Hepatocyte (in vitro differentiated cells): ENCODE data around the gene PHTF1. TPM values are rescaled to one million over a fixed set of nuclear protein-coding genes. Genes with fewer than 3 reads are reported as not detected.

ENCODE experiments used
- DNase-seq: peaks from one replicate; pipeline ENCODE4 v3.0.0-alpha.2; 2016; ENCODE audit warnings: low spot score
- H2AFZ ChIP-seq: fragments of 200-600 bp; sonication (generic); 2 replicates; pipeline ENCODE4 v1.6.0; 2016; ENCODE audit warnings: antibody characterized with exemption, mild to moderate bottlenecking
- H3K27ac ChIP-seq: fragments of 200-600 bp; sonication (generic); 2 replicates; pipeline ENCODE4 v1.5.1; 2016; ENCODE audit warnings: mild to moderate bottlenecking
- H3K27me3 ChIP-seq: fragments of 200-600 bp; sonication (generic); 2 replicates; pipeline ENCODE4 v1.6.1; 2016
- H3K36me3 ChIP-seq: fragments of 200-600 bp; sonication (generic); replicated peaks from 2 replicates; pipeline ENCODE4 v1.5.1; 2016; ENCODE audit warnings: low read depth; ENCODE audit not compliant: insufficient read depth
- H3K4me1 ChIP-seq: fragments of 200-600 bp; sonication (generic); 2 replicates; pipeline ENCODE4 v1.5.1; 2016; ENCODE audit warnings: mild to moderate bottlenecking, moderate library complexity; ENCODE audit not compliant: insufficient read depth
- H3K4me2 ChIP-seq: fragments of 200-600 bp; sonication (generic); 2 replicates; pipeline ENCODE4 v1.6.0; 2016
- H3K4me3 ChIP-seq: fragments of 200-600 bp; sonication (generic); 2 replicates; pipeline ENCODE4 v1.5.1; 2016; ENCODE audit warnings: mild to moderate bottlenecking
- H3K79me2 ChIP-seq: fragments of 200-600 bp; sonication (generic); 2 replicates; pipeline ENCODE4 v1.6.0; 2017; ENCODE audit warnings: mild to moderate bottlenecking
- H3K9me2 ChIP-seq: fragments of 200-600 bp; sonication (generic); replicated peaks from 2 replicates; pipeline ENCODE4 v1.6.0; 2017; ENCODE audit warnings: mild to moderate bottlenecking; ENCODE audit not compliant: insufficient read depth
- H3K9me3 ChIP-seq: fragments of 200-600 bp; sonication (generic); 2 replicates; pipeline ENCODE4 v1.5.1; 2016; ENCODE audit warnings: low read depth, mild to moderate bottlenecking
- H4K20me1 ChIP-seq: fragments of 200-600 bp; sonication (generic); 2 replicates; pipeline ENCODE4 v1.6.0; 2016; ENCODE audit warnings: mild to moderate bottlenecking; ENCODE audit not compliant: insufficient read depth, poor library complexity, severe bottlenecking
- EZH2 ChIP-seq: fragments of 200-600 bp; sonication (generic); IDR thresholded peaks from 2 replicates; pipeline ENCODE4 v1.6.1; 2016; ENCODE audit warnings: antibody characterized with exemption, mild to moderate bottlenecking, borderline replicate concordance
- EZH2phosphoT487 ChIP-seq: fragments of 200-600 bp; sonication (generic); IDR thresholded peaks from one replicate; pipeline ENCODE4 v1.6.1; 2018; ENCODE audit warnings: antibody characterized with exemption, mild to moderate bottlenecking, low read depth, moderate library complexity; ENCODE audit not compliant: unreplicated experiment, severe bottlenecking
- WGBS: methylation state at CpG from one replicate; pipeline ENCODE4 v1.1.6; 2016; ENCODE audit warnings: low lambda C conversion rate; ENCODE audit errors: missing lambda C conversion rate; 5-methylcytosine and 5-hydroxymethylcytosine counted together
- polyA plus RNA-seq: library from polyadenylated mRNA; unstranded; fragments of >200 nt; fragmentation: Nextera tagmentation; extraction: Ambion mirVana; gene quantifications from 2 replicates; pipeline ENCODE4 v1.2.1, GENCODE V29; 2016
- total RNA-seq: library from RNA; depleted of rRNA; stranded (reverse); fragments of >200 nt; gene quantifications from 2 replicates; pipeline ENCODE4 v1.2.3, GENCODE V29; 2014
- TF ChIP-seq, protein P1 (sequence below): fragments of 200-600 bp; sonication (generic); IDR thresholded peaks from 2 replicates; pipeline ENCODE4 v1.5.1; 2016; ENCODE audit warnings: antibody characterized with exemption, mild to moderate bottlenecking; ENCODE audit not compliant: poor library complexity

The PHTF1 gene
- total and polyA plus RNA-seq, 2 experiments from 2014 or later, result 22.9 to 27.6 TPM

DNA sequence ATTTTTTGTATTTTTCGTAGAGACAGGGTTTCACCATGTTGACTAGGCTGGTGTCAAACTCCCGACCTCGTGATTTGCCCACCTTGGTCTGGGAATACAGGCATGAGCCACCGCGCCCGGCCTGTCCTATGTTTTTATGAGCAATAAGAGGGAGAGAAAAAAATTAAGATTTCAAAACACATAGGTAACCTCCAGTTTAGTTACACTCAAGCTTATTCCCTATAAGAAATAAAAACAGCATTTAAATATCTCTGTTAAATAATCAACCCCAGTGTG, 45.9 kb upstream of the PHTF1 start:
- TF ChIP-seq EZH2phosphoT487, result no peak
- TF ChIP-seq, protein P1, sequence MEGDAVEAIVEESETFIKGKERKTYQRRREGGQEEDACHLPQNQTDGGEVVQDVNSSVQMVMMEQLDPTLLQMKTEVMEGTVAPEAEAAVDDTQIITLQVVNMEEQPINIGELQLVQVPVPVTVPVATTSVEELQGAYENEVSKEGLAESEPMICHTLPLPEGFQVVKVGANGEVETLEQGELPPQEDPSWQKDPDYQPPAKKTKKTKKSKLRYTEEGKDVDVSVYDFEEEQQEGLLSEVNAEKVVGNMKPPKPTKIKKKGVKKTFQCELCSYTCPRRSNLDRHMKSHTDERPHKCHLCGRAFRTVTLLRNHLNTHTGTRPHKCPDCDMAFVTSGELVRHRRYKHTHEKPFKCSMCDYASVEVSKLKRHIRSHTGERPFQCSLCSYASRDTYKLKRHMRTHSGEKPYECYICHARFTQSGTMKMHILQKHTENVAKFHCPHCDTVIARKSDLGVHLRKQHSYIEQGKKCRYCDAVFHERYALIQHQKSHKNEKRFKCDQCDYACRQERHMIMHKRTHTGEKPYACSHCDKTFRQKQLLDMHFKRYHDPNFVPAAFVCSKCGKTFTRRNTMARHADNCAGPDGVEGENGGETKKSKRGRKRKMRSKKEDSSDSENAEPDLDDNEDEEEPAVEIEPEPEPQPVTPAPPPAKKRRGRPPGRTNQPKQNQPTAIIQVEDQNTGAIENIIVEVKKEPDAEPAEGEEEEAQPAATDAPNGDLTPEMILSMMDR, result no peak
- no peak for TF ChIP-seq EZH2
- H3K27me3 ChIP-seq, result no peaks in the 10 kb centered on the region
- 92% methylated on average over 6 of the region's 6 CpGs for WGBS
- H3K4me1 ChIP-seq, result peaks cover 22% of the 10 kb centered on the region
- H3K27ac ChIP-seq, result peak overlapping the region; percentile 74
- H3K9me3 ChIP-seq, result no peaks in the 10 kb centered on the region
- peaks cover 14% of the 10 kb centered on the region for H4K20me1 ChIP-seq
- no peak overlapping the region for H2AFZ ChIP-seq
- peaks cover 97% of the 10 kb centered on the region for H3K79me2 ChIP-seq
- H3K36me3 ChIP-seq, result no peaks in the 10 kb centered on the region
- no peak overlapping the region for H3K4me2 ChIP-seq
- no peaks in the 10 kb centered on the region for H3K9me2 ChIP-seq
- H3K4me3 ChIP-seq, result no peak overlapping the region
- no peak for DNase-seq

DNA sequence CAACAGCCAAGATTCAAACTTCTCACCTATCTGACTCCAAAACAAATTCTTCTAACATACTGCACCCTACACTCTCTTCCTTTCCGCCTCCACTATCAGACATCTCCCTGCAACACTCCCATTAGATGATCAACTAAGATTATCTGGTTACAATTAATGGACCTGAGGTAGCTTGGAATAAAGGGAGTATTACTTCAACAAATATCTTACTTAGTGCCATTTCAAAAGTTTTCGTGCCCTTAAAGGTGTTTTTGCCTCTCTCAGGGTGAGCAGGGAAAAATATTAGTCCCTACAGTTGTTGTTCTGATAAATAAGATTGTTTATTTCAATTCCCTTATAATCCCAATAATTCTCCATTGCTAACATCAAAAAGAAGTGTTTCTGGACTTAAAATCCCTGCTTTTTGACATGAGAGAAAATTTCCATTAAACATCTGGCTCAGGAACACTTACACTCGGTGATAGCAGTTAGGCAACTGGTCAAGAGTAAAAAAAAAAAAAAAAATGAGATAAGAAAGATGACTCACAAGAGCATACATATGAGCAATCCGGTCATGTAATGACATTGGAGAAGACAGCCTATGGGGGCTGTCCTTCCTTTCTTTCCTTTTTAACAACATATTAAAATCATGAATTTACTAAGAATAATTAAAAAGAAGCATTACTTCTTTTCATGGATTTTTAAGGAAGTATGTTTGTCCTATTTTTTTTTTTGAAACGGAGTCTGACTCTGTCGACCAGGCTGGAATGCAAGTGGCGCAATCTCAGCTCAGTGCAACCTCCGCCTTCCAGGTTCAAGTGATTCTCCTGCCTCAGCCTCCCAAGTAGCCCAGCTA, 45.4 kb upstream of the PHTF1 start:
- Histone ChIP-seq H2AFZ (no peak overlapping the region), H3K4me3 (peak overlapping the region; percentile 1), H4K20me1 (peaks cover 18% of the 10 kb centered on the region), H3K9me3 (no peaks in the 10 kb centered on the region), H3K4me2 (peak overlapping the region; percentile 63), H3K27me3 (no peaks in the 10 kb centered on the region), H3K27ac (peak overlapping the region; percentile 76), H3K4me1 (peaks cover 20% of the 10 kb centered on the region), H3K9me2 (no peaks in the 10 kb centered on the region), H3K79me2 (peaks cover 97% of the 10 kb centered on the region), H3K36me3 (no peaks in the 10 kb centered on the region)
- TF ChIP-seq, protein P1, result no peak
- TF ChIP-seq EZH2phosphoT487 (no peak), EZH2 (no peak)
- peak; percentile 60 for DNase-seq
- WGBS, result 64% methylated on average over 8 of the region's 8 CpGs

DNA sequence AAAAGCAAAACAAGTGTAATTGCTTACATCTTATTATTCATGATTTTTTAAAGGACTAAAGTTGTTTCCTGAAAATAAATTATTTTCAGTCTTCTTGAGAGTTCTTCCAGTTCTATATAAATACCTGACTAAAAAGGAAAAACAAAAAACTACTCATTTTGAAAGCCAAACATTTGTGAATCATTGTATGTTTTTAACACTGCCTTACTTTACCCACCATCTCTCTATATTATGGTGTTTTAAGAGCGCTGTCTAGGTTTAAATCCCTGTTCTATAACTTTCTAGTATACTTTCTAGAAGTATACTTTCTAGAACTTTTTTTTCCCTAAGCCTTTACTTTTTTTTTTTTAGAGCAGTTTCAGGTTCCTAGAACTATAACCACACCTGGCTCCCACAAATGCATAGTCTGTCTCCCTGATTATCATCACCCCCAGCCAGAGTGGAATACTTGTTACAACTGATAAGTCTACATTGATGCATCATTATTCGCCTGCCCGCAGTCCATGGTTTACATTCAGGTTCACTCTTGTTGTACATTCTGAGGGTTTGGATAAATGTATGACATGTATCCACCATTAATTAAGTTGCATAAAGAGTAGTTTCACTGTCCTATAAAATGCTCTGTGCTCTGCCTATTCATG, 43.2 kb upstream of the PHTF1 start:
- Histone ChIP-seq H3K79me2 (peaks cover 97% of the 10 kb centered on the region), H3K4me2 (no peak overlapping the region), H3K4me3 (no peak overlapping the region), H3K27me3 (no peaks in the 10 kb centered on the region), H3K9me3 (no peaks in the 10 kb centered on the region), H2AFZ (no peak overlapping the region), H4K20me1 (peaks cover 21% of the 10 kb centered on the region), H3K9me2 (no peaks in the 10 kb centered on the region), H3K27ac (no peak overlapping the region), H3K4me1 (peaks cover 13% of the 10 kb centered on the region), H3K36me3 (no peaks in the 10 kb centered on the region)
- DNase-seq, result no peak
- TF ChIP-seq EZH2phosphoT487 (no peak), EZH2 (no peak)
- TF ChIP-seq, protein P1, result no peak
- WGBS, result 96% methylated on average over 3 of the region's 3 CpGs
